ENCODE measurements around the gene RNU6-7. TPM values are rescaled to one million over a fixed set of nuclear protein-coding genes. Genes with fewer than 3 reads are reported as not detected.

RNU6-7 gene
- total and polyA plus RNA-seq, 2 of the 13 experiments (the other 11 are each of a cell fraction or from before 2014, with no cell fraction given) = under 0.01 TPM; not detected in 1

DNA sequence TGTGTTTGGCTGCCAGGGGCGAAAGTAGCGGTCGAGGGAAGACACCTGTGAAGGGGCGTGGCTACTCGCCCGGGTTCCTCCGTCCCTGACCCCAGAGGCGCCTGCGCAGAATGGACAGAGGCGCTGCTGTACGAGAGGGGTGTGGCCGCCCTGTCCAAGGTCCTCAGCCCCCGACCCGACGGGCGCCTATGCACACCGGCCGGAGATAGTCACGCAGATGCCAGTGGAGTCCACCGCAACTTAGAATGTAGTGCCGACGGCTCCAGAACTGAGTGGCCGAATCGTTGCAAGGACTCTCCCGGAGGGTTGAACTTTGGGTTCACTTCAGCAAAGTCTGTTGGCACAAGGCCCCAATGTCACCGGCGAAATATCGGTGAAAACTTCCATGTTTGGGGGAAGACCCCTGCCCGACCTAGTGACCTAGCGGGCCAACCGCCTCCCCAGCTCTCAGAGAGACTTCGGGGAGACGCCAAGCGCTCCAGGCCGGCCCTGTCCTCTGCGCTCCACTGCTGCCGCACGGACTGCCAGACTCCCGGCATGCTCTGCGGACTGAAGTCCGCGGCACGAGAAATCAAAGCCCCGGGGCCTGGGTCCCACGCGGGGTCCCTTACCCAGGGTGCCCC, 541 bp upstream of the RNU6-7 start (continued):
- TF ChIP-seq, protein P1, sequence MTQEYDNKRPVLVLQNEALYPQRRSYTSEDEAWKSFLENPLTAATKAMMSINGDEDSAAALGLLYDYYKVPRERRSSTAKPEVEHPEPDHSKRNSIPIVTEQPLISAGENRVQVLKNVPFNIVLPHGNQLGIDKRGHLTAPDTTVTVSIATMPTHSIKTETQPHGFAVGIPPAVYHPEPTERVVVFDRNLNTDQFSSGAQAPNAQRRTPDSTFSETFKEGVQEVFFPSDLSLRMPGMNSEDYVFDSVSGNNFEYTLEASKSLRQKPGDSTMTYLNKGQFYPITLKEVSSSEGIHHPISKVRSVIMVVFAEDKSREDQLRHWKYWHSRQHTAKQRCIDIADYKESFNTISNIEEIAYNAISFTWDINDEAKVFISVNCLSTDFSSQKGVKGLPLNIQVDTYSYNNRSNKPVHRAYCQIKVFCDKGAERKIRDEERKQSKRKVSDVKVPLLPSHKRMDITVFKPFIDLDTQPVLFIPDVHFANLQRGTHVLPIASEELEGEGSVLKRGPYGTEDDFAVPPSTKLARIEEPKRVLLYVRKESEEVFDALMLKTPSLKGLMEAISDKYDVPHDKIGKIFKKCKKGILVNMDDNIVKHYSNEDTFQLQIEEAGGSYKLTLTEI (CRISPR knock-in tag; conservative IDR thresholded peaks at IDR 0.05) = 0 out of 2 replicates have a peak, but pooled peaks have one; percentile 17
- peak; percentile 98 for TF ChIP-seq GFI1 (CRISPR knock-in tag; IDR thresholded peaks at IDR 0.05; ENCODE audit: borderline replicate concordance)
- TF ChIP-seq, protein P2, sequence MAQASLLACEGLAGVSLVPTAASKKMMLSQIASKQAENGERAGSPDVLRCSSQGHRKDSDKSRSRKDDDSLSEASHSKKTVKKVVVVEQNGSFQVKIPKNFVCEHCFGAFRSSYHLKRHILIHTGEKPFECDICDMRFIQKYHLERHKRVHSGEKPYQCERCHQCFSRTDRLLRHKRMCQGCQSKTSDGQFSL (CRISPR knock-in tag; IDR thresholded peaks at IDR 0.05) = 0 out of 2 replicates have a peak, but pooled peaks have one; percentile 36
- TF ChIP-seq MIER3 (CRISPR knock-in tag; IDR thresholded peaks at IDR 0.05; ENCODE audit: borderline replicate concordance) = peak; percentile 93
- TF ChIP-seq HOXA7 (CRISPR knock-in tag; IDR thresholded peaks at IDR 0.05) = peak; percentile 89
- peak; percentile 5; the same call in 1 of the 2 replicates for TF ChIP-seq ZNF354B (CRISPR knock-in tag; IDR thresholded peaks at IDR 0.05)
- peak; percentile 68; the same call in 1 of the 2 replicates for TF ChIP-seq STAT5B (CRISPR knock-in tag; IDR thresholded peaks at IDR 0.05)
- TF ChIP-seq RBM39 (IDR thresholded peaks at IDR 0.05; ENCODE audit: low read depth, low read length, poor library complexity, severe bottlenecking) = peak; percentile 99
- TF ChIP-seq ZNF577 (CRISPR knock-in tag; IDR thresholded peaks at IDR 0.05; ENCODE audit: borderline replicate concordance, low read depth) = peak; percentile 94; the same call in 1 of the 2 replicates
- TF ChIP-seq ZSCAN21 (CRISPR knock-in tag; IDR thresholded peaks at IDR 0.05; ENCODE audit: borderline replicate concordance) = peak; percentile 79; the same call in 1 of the 2 replicates
- TF ChIP-seq, protein P3, sequence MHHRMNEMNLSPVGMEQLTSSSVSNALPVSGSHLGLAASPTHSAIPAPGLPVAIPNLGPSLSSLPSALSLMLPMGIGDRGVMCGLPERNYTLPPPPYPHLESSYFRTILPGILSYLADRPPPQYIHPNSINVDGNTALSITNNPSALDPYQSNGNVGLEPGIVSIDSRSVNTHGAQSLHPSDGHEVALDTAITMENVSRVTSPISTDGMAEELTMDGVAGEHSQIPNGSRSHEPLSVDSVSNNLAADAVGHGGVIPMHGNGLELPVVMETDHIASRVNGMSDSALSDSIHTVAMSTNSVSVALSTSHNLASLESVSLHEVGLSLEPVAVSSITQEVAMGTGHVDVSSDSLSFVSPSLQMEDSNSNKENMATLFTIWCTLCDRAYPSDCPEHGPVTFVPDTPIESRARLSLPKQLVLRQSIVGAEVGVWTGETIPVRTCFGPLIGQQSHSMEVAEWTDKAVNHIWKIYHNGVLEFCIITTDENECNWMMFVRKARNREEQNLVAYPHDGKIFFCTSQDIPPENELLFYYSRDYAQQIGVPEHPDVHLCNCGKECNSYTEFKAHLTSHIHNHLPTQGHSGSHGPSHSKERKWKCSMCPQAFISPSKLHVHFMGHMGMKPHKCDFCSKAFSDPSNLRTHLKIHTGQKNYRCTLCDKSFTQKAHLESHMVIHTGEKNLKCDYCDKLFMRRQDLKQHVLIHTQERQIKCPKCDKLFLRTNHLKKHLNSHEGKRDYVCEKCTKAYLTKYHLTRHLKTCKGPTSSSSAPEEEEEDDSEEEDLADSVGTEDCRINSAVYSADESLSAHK (CRISPR knock-in tag; IDR thresholded peaks at IDR 0.05; ENCODE audit: borderline replicate concordance) = peak; percentile 93
- no peak for TF ChIP-seq NPAS2 (CRISPR knock-in tag; IDR thresholded peaks at IDR 0.05; ENCODE audit: borderline replicate concordance)
- TF ChIP-seq, protein P4, sequence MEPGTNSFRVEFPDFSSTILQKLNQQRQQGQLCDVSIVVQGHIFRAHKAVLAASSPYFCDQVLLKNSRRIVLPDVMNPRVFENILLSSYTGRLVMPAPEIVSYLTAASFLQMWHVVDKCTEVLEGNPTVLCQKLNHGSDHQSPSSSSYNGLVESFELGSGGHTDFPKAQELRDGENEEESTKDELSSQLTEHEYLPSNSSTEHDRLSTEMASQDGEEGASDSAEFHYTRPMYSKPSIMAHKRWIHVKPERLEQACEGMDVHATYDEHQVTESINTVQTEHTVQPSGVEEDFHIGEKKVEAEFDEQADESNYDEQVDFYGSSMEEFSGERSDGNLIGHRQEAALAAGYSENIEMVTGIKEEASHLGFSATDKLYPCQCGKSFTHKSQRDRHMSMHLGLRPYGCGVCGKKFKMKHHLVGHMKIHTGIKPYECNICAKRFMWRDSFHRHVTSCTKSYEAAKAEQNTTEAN (CRISPR knock-in tag; conservative IDR thresholded peaks at IDR 0.05) = peak; percentile 91
- TF ChIP-seq, protein P5, sequence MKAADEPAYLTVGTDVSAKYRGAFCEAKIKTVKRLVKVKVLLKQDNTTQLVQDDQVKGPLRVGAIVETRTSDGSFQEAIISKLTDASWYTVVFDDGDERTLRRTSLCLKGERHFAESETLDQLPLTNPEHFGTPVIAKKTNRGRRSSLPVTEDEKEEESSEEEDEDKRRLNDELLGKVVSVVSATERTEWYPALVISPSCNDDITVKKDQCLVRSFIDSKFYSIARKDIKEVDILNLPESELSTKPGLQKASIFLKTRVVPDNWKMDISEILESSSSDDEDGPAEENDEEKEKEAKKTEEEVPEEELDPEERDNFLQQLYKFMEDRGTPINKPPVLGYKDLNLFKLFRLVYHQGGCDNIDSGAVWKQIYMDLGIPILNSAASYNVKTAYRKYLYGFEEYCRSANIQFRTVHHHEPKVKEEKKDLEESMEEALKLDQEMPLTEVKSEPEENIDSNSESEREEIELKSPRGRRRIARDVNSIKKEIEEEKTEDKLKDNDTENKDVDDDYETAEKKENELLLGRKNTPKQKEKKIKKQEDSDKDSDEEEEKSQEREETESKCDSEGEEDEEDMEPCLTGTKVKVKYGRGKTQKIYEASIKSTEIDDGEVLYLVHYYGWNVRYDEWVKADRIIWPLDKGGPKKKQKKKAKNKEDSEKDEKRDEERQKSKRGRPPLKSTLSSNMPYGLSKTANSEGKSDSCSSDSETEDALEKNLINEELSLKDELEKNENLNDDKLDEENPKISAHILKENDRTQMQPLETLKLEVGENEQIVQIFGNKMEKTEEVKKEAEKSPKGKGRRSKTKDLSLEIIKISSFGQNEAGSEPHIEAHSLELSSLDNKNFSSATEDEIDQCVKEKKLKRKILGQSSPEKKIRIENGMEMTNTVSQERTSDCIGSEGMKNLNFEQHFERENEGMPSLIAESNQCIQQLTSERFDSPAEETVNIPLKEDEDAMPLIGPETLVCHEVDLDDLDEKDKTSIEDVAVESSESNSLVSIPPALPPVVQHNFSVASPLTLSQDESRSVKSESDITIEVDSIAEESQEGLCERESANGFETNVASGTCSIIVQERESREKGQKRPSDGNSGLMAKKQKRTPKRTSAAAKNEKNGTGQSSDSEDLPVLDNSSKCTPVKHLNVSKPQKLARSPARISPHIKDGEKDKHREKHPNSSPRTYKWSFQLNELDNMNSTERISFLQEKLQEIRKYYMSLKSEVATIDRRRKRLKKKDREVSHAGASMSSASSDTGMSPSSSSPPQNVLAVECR (CRISPR knock-in tag; IDR thresholded peaks at IDR 0.05; ENCODE audit: borderline replicate concordance) = peak; percentile 93
- no peak for TF ChIP-seq NFIB (CRISPR knock-in tag; IDR thresholded peaks at IDR 0.05; ENCODE audit: borderline replicate concordance)
- TF ChIP-seq, protein P6, sequence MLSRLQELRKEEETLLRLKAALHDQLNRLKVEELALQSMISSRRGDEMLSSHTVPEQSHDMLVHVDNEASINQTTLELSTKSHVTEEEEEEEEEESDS (CRISPR knock-in tag; IDR thresholded peaks at IDR 0.05; ENCODE audit: borderline replicate concordance) = no peak
- TF ChIP-seq ATAD3A (CRISPR knock-in tag; IDR thresholded peaks at IDR 0.05) = peak; percentile 23; the same call in 1 of the 2 replicates
- no peak for TF ChIP-seq ZNF549 (CRISPR knock-in tag; IDR thresholded peaks at IDR 0.05)
